Mesodermal cell (in vitro differentiated cells): ENCODE results near the gene RAET1L.

Source experiments
- H3K27ac ChIP-seq: 2 replicates; pipeline ENCODE4 v1.7.0; 2013; ENCODE audit warnings: mild to moderate bottlenecking, low read depth, low read length, moderate library complexity; ENCODE audit not compliant: severe bottlenecking
- H3K36me3 ChIP-seq: 2 replicates; pipeline ENCODE4 v1.7.1; 2013; ENCODE audit warnings: mild to moderate bottlenecking, low read length, moderate library complexity; ENCODE audit not compliant: control insufficient read depth, insufficient read depth
- H3K4me1 ChIP-seq: one replicate; pipeline ENCODE4 v1.7.1; 2013; ENCODE audit warnings: mild to moderate bottlenecking, low read length; ENCODE audit not compliant: insufficient read depth, control insufficient read depth, poor library complexity, severe bottlenecking
- H3K4me3 ChIP-seq: 2 replicates; pipeline ENCODE4 v1.7.0; 2013; ENCODE audit warnings: low read length, control low read depth, mild to moderate bottlenecking; ENCODE audit not compliant: insufficient read depth, poor library complexity, severe bottlenecking; ENCODE audit errors: extremely low read depth
- H3K9me3 ChIP-seq: 2 replicates; pipeline ENCODE4 v1.7.1; 2013; ENCODE audit warnings: mild to moderate bottlenecking, low read length, moderate library complexity; ENCODE audit not compliant: control insufficient read depth
- WGBS, 2 experiments: methylation state at CpG; one replicate each; pipeline ENCODE4 v1.1.5; 2013; ENCODE audit warnings: missing lambda C conversion rate in 2 of 2; ENCODE audit not compliant: insufficient coverage in 2 of 2; 5-methylcytosine and 5-hydroxymethylcytosine counted together

The RAET1L gene

DNA sequence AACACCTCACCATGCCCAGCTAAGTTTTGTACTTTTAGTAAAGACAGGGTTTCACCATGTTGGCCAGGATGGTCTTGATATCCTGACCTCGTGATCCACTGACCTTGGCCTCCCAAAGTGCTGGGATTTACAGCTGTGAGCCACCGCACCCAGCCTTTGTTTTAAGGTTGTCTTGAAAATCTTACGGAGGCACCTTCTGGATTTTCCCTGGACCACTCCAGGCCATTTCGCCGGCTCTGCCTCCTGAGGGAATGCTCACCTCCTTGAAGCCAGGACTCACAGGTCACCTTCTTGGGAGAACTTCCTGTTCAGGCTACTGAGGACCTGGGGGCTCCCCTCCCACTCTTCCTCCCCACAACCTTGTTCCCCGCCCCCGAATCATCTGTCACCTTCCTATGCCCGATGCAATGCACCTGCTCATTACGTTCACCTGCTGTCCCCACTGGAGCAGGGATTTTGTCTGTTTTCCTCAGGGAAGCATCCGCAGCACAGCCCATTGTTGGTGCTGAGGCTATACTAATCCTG lies 19.4 kb upstream of the RAET1L start:
- H3K4me3 ChIP-seq = no peak overlapping the region
- no peaks in the 10 kb centered on the region for H3K4me1 ChIP-seq
- no peaks in the 10 kb centered on the region for H3K9me3 ChIP-seq
- no peak overlapping the region for H3K27ac ChIP-seq
- WGBS, 2 experiments = 90 to 92% methylated on average over 6 to 9 of the region's 10 CpGs
- H3K36me3 ChIP-seq = no peaks in the 10 kb centered on the region

DNA sequence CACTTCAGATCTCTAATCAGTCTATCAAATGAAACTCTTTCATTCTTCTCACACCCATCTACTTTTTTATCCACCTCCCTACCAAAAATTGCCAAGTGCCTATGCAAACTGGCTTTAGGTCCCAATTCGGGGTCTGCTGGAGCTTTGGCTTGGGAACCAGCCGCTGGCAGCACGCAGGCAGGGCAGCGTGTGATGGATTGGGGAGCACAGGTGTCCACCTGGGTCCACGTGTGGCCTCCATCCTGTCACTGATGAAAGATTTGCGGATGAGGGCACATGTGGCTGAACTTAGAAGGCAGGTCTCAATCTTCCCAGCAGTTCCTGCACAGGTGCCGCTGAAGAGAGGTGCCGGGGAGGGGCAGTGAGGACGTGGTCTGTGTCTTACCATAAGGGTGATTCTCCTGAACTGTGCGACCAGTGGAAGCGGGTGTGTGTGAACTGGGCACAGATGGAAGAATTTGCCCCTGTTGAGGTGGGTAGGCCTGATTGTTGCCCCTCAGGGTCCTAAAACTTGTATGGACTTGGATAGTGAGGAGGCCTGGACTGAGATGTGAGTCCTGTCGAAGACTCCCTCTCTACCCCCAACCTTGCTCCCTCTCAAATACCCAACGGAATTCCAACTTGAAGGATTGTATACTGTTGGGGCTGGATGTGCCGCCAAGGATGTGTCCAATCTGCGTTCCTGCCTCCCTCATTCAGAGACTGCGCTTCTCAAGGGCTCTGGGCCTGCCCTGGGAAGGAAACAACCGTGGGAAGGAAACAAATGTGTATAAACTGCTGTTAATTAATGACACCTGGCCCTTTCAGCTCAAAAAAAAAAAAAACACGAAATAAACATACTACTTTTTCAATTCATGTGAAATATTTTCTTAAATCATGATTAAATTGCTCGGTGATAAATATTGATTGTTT lies 18.4 kb upstream of the RAET1L start:
- Histone ChIP-seq H3K4me3 (no peak overlapping the region), H3K9me3 (no peaks in the 10 kb centered on the region)
- 82 to 87% methylated on average over 11 to 13 of the region's 19 CpGs for WGBS, 2 experiments

DNA sequence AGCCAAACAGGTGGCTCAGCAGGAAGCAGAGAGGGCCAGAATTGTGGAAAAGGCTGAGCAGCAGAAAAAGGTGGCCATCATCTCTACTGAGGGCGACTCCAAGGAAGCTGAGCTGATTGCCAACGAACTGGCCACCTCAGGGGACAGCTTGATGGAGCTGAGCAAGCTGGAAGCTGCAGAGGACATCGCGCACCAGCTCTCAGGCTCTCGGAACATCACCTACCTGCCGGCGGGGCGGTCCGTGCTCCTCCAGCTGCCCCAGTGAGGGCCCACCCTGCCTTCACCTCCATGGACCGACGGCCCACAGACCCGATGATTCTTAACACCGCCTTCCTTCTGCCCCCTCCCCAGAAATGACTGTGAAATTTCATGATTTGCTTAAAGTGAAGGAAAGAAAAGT lies 17.8 kb upstream of the RAET1L start:
- Histone ChIP-seq H3K9me3 (no peaks in the 10 kb centered on the region), H3K4me3 (no peak overlapping the region), H3K36me3 (no peaks in the 10 kb centered on the region), H3K4me1 (no peaks in the 10 kb centered on the region), H3K27ac (no peak overlapping the region)
- 78 to 90% methylated on average over 4 to 9 of the region's 13 CpGs for WGBS, 2 experiments

More for the DNA sequence above, 18.4 kb upstream of the RAET1L start:
- H3K4me1 ChIP-seq = no peaks in the 10 kb centered on the region
- H3K36me3 ChIP-seq = no peaks in the 10 kb centered on the region
- H3K27ac ChIP-seq = no peak overlapping the region

- Histone ChIP-seq H3K36me3 (no peaks in the 10 kb centered on the region), H3K9me3 (no peaks in the 10 kb centered on the region), H3K4me3 (no peak overlapping the region), H3K27ac (no peak overlapping the region), H3K4me1 (no peaks in the 10 kb centered on the region)
- 8 to 13% methylated on average over 7 to 14 of the region's 21 CpGs for WGBS, 2 experiments
These were observed 13.1 kb upstream of the RAET1L start for GRCh38 chr6:150038202-150039062.

- WGBS, 2 experiments = 1 to 4% methylated on average over 35 to 50 of the region's 55 CpGs
- Histone ChIP-seq H3K36me3 (no peaks in the 10 kb centered on the region), H3K4me3 (no peak overlapping the region), H3K27ac (no peak overlapping the region), H3K4me1 (no peaks in the 10 kb centered on the region), H3K9me3 (no peaks in the 10 kb centered on the region)
These were observed 12.3 kb upstream of the RAET1L start for GRCh38 chr6:150037526-150038201.

DNA sequence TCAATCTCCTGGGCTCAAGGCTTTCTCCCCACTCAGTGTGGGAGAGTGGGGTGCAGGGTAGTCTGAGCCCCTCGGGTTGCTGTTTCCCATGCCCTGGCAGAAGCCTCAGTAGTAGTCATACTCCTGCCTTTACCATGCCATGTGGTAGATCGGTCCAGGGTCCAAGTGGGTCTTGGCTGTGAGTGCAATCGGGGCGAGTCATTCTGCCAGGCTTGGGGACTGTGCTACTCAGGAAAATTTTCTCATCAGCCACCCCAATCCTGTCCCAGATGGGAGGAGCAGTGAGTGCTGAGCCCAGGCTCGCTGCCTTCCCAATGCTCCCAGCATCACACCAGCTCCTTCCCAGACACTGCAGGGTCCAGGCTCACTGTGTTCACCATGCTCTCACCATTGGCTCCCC lies 10.7 kb upstream of the RAET1L start:
- Histone ChIP-seq H3K9me3 (no peaks in the 10 kb centered on the region), H3K4me1 (no peaks in the 10 kb centered on the region), H3K4me3 (no peak overlapping the region), H3K27ac (no peak overlapping the region), H3K36me3 (no peaks in the 10 kb centered on the region)
- 75 to 78% methylated on average over 1 to 4 of the region's 5 CpGs for WGBS, 2 experiments

DNA sequence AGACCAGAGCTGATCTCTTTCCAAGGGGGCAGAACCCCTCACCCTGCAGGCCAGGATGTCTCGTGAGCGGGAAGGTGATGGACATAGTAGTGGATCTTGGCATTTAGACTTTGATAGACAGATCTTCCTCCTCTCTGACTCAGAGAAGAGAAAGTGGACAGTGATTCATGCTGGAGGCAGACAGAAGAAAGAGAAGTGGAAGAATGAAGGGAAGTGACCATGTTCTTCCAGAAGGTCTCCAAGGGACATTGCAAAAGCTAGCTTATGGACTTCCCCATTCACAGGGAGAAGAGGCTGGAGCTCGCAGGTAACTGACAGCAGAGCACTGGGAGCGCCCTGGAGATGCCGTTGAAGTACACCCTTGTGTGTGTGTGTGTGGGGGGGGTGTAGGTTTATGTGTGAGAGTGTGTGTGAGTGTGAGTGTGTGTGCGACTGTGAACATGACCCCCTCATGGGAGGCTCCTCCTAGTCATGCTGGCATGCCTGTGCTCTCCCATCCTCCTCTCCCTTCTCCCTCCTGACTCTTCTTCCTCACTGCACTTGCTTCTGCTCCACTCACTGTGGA lies 8.0 kb upstream of the RAET1L start:
- no peak overlapping the region for H3K27ac ChIP-seq
- no peaks in the 10 kb centered on the region for H3K9me3 ChIP-seq
- WGBS, 2 experiments = 83 to 88% methylated on average over 3 of the region's 6 CpGs
- H3K4me3 ChIP-seq = no peak overlapping the region
- H3K36me3 ChIP-seq = no peaks in the 10 kb centered on the region
- no peaks in the 10 kb centered on the region for H3K4me1 ChIP-seq

DNA sequence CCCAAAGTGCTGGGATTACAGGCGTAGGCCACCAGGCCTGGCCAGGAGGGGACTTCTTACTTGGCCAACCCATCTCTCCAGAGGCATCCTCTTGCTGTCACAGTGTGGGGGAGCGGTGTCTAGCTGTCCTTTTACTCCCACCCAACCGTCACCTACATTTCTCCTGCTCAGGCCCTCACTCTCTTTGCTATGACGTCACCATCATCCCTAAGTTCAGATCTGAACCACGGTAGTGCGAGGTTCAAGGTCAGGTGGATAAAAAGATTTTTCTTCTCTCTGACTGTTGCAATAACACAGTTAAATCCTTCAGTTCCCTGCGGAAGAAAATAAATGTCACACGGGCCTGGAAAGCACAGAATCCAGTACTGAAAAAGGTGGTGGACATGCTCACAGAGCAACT lies 7.3 kb upstream of the RAET1L start:
- no peak overlapping the region for H3K27ac ChIP-seq
- WGBS, 2 experiments = 90 to 92% methylated on average over 6 to 8 of the region's 8 CpGs
- H3K9me3 ChIP-seq = no peaks in the 10 kb centered on the region
- no peak overlapping the region for H3K4me3 ChIP-seq
- H3K4me1 ChIP-seq = no peaks in the 10 kb centered on the region
- H3K36me3 ChIP-seq = no peaks in the 10 kb centered on the region

- Histone ChIP-seq H3K27ac (no peak overlapping the region), H3K4me3 (no peak overlapping the region), H3K4me1 (peaks cover 1% of the 10 kb centered on the region), H3K9me3 (no peaks in the 10 kb centered on the region), H3K36me3 (no peaks in the 10 kb centered on the region)
- WGBS, 2 experiments = 72 to 79% methylated on average over 2 to 3 of the region's 3 CpGs
These were observed 5.3 kb upstream of the RAET1L start for GRCh38 chr6:150030611-150031010.

- H3K4me1 ChIP-seq = peaks cover 2% of the 10 kb centered on the region
- H3K9me3 ChIP-seq = no peaks in the 10 kb centered on the region
- H3K27ac ChIP-seq = no peak overlapping the region
- no peak overlapping the region for H3K4me3 ChIP-seq
- WGBS, 2 experiments = 82 to 83% methylated on average over 3 of the region's 4 CpGs
- no peaks in the 10 kb centered on the region for H3K36me3 ChIP-seq
These were observed 4.4 kb upstream of the RAET1L start for GRCh38 chr6:150029749-150030148.
